NCI-H146 (cell line): ENCODE measurements around the gene ZNF276.
"Not testable (repeated sequence)": the region's sequence is repeated elsewhere in the genome, so short reads cannot be mapped to it uniquely, and the experiment has no call there.

Source experiments
- DNase-seq: peaks from one replicate; lab custom pipeline; 2025; lab: John Stamatoyannopoulos, UW

Gene ZNF276

DNA sequence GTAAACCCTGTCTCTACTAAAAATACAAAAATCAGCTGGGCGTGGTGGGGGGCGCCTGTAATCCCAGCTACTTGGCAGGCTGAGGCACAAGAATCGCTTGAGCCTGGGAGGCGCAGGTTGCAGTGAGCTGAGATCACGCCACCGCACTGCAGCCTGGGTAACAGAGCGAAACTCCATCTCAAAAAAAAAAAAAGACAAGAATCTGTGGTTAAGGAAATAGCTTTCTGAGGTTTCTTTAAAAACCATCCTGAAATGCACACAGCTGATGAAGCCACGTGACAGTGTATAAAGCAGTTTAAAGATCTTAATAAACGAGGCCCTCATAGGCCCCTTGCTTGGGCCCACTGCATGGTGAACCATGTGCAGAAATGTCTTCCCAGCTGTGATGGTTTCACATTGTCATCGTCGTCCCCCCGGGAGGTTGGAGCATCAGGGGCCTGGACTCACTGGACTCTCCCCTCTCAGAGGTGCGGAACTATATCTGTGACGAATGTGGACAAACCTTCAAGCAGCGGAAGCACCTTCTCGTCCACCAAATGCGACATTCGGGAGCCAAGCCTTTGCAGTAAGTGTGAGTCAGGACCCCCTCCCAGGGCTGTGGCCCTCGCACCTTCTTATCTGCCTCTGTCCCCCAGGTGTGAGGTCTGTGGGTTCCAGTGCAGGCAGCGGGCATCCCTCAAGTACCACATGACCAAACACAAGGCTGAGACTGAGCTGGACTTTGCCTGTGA lies 16.2 kb downstream of the ZNF276 start:
- no peak for DNase-seq

DNA sequence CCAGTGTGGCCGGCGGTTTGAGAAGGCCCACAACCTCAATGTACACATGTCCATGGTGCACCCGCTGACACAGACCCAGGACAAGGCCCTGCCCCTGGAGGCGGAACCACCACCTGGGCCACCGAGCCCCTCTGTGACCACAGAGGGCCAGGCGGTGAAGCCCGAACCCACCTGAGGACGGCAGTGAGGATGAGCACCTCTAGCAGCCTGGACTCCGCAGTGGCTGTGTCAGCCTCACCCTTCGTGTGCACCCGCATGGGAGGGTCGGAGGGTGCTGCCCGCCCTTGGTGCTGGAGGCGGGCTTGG lies 16.7 kb downstream of the ZNF276 start:
- DNase-seq, result no peak

DNA sequence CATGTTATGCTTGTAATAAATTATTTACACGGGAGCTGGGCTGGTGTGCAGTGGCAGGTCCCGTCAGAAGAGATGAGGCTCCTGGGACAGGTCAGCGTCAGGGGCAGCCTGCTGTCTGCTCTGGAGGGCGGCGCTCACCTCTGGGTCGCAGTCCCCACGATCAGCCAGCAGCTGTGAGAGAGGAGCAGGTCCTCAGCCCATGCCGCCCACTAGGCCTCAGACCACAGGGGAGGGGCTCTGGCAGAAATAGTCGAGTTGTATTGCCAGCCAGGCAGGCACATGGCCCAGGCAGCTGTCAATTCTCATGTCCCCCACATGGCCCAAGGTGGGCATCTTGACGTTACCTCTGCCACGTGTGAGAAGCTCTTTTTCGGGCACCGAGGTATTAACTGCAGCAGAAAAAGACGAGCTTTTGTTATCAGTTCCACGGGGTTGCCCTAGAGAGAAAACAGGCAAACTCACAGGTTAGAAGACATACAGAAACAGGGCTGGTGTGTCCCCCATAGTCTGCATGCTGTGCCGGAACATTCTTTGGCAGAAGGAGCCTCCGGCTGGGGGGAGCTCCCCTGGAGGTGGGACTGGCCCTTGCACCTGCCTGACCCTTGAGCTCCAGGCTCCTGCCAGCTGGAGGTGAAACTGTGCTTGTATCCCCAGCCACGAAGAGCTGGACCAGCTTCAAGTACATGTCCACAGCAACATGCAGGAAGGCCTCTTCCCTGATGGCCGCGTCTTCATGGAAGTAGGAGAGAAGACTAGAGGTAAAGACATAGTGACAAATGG lies 17.4 kb downstream of the ZNF276 start:
- DNase-seq, result no peak

DNA sequence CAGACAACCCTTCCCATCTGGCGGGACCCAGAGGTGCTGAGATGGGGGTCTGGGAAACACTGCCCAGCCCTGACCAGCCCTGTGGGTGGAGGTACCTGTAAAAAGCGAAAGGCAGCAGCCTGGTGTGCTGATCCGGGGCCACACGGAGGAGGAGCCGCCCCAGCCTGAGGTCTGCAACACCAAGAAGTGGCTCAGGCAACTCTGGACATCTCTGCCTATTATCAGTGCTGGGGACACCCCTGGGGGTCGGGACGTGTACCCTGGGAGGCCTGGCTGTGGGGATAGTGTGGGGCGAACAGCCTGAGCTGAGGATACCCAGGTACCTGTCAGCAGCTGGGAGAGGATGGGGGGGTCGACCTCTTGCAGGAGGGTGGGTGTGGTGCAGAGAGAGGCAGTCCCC lies 18.0 kb downstream of the ZNF276 start:
- no peak for DNase-seq

DNA sequence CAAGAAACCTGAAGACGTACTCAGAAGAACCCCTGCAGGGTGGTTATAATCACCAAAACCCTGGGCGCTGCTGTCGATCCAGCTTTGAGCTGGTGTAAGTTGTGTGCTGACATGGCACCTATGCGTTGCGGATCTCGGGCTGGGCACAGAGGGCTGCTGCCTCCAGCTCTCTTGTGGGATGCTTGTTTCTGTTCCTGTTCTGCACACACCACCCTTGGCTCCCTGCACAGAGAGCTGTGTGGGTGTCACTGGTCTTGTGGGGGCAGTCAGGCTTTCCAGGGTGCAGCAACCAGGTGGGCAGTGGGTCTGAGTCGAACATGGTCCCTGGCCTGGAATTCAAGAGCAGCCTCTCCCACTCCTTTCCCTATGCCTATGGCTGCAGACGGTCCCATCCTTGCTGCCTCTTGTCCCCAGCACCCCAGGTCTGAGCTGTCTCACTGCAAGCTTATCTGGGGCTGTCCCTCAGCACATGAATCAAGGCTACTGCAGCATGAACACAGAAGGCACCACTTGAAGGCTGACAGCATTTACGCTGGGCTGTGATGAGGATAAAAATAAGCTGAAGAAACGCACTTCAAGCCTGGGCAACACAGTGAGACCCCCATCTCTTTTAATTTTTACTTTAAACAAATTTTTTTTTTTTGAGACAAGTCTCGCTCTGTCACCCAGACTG lies 20.1 kb downstream of the ZNF276 start:
- no peak for DNase-seq

DNA sequence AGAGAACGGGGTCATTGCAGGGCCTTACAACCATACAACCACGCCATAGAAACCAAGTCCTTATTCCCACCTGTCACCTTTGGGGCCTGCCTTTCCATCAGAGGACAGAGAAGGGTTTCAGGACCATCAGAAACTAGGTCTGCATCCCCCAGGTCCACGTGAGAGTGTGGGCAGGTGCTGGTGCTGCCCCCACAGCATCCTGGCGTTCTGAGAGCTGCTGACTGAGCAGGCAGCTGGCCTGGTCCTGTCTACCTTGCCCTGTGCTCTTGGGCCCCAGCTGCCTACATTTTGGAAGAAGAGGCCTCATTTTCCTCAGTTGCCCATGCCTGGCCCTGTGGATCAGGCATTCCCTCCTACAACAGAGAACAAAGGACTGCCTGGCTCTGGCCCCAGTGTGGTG lies 21.6 kb downstream of the ZNF276 start:
- DNase-seq, result no peak

DNA sequence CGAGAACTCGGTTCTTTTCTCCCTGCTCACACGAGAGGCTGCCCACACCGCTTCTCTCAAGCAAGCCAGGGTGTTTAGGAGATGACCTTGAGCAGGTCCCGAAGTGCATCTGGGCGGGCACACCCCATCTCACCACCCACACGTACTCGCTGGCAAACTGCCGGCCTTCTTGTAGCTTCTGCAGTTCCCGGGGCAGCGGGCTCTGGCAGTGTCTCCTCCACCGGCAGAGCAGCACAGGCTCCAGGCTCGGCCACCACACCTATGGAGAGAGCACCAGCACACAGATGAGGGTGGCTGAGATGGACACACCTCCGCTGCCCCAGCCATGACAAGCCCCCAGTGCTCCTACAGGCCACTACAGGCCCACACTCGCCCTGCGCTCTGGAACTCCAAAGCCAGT lies 23.5 kb downstream of the ZNF276 start:
- DNase-seq, result no peak

DNA sequence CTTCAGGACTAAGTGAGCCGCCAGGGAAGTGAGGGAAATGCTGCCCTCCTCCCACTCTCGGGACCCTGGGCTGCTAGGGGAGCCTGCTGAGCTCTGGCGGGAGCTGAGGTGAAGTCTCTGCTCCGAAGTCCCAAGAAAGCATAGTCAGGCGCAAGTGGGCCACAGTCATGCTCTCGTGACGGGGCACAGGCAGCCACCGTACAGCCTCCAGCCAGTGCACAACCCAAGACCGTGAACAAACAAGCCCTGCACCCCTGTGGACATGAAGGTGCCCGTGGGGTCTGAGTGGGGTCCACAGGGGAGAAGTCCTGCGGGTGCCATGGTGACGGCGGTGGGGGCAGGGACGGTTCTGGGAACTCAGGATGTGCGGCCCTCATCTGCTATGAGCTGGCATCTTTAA lies 24.7 kb downstream of the ZNF276 start:
- DNase-seq, result no peak

DNA sequence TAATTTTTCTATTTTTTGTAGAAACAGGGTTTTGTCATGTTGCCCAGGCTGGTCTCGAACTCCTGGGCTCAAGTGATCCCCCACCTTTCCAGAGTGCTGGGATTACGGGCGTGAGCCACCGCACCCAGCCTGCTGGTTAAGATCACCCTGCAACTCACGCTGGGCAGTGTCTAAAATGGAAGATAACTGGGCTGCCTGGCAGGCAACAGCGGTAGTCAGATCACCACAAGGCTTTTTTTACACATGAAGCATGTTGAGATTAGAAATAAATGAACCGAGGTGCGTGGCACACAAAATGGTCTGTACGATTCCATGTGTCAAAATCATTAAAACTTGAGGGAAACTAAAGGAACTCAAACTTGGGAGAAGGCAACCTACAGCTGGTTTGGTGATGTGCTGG lies 26.7 kb downstream of the ZNF276 start:
- DNase-seq, result no peak

DNA sequence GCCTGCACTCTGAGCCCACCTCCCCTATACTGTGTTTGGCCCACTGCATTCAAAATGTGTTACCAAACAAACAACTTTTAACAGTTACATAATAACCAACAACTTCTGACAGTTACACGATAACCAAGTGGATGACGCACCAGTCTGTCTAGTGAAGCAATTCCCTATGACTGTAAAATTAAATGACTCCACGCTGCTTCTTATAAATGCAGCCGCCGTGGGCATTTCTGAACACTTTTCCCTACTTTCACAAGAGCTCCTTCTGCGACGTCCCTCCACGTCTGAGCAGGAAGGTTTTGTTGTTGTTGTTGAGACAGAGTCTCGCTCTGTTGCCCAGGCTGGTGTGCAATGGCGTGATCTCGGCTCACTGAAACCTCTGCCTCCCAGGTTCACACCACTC lies 27.6 kb downstream of the ZNF276 start:
- DNase-seq, result no peak

DNA sequence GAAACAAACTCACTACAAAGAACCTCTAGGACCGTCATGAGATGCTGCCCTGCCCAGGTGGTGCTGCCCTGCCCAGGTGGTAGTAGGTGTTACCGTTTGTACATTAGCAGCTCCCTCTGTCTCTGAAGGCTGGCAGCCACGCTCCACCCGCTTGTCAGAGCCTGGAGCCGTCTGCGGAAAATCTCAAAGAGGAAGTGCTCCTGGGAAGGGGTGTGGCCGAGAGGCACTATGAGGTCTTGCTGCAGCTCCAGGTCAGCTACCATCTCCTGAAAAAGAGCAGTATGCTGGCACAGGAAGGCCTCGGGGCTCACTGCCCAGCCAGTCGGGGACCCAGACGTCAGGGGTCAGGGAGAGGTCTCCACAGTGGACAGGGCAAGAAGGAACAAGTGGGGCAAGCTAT lies 28.3 kb downstream of the ZNF276 start:
- DNase-seq, result no peak

DNA sequence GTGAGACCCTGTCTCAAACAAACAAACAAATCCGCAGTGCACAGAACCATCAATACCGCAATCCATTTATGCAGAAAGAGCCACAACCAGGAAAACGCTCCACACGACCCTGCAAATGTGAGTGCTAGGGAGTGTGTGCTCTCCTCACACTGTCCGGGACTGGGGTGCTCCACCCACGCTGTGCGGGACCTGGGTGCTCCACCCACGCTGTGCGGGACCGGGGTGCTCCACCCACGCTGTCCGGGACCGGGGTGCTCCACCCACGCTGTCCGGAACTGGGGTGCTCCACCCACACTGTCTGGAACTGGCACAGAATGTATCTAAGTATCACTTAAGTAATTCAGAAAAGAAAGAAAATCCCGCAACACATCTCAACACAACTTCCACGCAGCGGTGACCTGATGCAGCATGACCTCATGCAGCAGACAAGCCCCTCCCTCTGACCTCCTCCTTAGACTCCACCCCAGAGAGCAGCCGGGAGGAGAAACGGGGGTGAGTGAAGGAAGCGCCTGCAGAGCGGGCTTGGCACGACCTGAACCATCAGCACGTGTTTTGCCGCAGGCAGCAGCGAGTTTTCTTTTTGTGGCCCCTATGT lies 38.5 kb downstream of the ZNF276 start:
- DNase-seq, result no peak

DNA sequence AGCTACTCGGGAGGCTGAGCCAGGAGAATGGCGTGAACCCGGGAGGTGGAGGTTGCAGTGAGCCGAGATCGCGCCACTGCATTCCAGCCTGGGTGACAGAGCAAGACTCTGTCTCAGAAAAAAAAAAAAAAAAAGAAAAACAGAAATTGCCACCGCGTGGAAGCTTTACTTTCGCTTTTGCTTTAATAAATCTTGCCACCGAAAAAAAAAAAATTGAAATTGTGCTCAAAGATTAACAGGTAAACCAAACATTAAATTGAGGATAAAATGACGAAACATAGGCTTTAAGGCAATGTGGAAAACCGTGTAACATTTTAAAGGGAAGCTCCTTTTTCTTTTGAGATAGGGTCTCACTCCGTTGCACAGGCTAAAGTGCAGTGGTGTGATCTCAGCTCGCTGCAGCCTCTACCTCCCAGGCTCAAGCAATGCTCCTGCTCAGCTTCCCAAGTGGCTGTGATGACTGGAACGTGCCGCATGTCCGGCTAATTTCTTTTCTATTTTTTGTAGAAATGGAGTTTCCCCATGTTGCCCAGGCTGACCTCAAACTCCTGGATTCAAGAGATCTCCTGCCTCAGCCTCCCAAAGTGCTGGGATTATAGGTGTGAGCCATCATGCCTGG lies 40.1 kb downstream of the ZNF276 start:
- DNase-seq, result no peak

DNA sequence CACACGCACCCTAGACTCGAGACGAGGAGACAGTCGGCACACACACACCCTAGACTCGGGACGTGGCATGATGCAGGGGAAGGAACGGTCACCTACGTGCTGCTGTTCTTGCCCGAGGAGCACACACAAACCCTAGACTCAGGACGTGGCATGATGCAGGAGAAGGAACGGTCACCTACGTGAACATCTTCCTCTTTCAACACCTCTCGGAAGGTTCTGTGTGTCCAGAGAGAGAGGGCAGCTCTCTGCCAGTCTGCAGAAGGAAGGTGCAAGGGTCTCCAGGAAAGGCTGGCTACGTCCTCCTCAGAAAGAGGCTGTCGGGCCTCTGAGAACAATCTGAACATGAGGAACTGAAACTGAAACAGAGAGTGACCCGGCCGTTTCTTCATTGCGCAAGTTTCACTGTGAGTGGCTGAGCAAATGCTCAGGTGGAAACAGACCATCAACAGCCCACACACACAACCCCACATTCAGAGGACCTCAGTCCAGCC lies 43.4 kb downstream of the ZNF276 start:
- no peak for DNase-seq

DNA sequence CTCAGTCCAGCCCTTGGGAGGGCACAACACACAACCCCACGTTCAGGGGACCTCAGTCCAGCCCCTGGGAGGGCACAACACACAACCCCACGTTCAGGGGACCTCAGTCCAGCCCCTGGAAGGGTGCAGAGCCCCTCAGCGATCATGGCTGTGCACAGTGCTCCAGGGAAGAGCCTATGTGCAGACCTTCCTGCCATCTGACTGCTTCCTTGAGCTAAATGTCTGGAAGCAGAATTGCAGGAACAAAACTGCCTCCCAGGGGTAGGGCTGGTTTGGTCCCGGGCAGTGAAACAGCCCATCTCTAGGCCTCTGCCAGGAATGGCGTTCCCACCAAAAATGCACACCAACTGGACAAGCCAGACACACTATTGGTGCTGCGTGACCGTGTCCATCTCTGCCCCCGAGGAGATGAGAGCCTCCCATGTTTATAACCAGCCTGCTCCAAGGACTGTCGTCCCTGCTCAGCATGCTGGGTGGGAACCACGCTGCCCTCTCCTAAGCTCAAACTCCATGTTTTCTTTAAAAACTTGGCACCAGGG lies 44.0 kb downstream of the ZNF276 start:
- DNase-seq, result no peak

DNA sequence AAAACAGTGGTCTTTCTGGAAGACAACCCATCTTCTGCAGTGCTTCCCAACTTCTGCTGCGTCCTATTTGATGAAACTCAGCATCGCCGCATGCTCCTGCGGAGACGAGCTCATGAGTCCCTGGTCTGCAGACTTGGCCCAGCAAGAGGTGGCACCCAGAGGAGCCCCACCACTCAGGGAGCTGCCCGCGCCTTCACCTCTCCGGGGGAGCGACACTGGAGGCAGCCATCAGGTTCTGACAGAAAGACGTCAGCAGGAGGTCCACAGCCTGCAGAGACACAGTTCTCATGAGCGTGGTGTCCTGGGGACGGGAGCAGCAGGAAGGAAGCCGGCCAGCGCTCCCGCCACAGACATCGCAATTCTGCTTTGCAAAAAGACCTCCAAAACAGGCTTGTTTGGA lies 49.0 kb downstream of the ZNF276 start:
- no peak for DNase-seq

DNA sequence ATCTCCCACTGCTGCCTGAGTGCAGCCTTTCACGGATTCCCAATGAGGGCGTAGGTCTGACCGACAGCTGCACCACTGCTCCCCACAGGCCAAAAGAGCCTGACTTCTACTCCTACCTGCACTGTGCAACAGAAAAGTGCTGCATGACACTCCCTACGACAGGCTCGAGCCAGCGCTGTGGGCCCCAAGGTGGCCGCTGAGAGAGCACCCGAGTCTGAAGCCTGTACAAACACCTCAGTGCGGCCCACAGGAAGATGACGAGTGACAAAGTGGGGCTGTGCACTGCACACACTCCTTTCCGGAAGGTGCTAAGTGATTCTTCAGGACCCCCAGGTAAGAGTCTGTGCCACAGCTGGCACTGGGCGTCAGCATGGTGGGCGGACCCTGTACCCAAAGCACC lies 53.9 kb downstream of the ZNF276 start:
- no peak for DNase-seq

DNA sequence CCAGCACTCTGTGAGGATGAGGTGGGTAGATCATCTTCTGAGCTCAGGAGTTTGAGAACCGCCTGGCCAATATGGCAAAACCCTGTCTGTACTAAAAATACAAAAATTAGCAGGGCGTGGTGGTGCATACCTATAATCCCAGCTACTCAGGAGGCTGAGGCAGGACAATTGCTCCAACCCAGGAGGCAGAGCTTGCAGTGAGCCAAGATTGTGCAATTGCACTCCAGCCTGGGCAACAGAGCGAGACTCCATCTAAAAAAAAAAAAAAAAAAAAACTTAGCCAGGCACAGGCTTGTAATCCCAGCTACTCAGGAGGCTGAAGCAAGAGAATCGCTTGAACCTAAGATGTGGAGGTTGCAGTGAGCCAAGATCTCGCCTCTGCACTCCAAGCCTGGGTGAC lies 56.9 kb downstream of the ZNF276 start:
- not testable (repeated sequence) for DNase-seq

DNA sequence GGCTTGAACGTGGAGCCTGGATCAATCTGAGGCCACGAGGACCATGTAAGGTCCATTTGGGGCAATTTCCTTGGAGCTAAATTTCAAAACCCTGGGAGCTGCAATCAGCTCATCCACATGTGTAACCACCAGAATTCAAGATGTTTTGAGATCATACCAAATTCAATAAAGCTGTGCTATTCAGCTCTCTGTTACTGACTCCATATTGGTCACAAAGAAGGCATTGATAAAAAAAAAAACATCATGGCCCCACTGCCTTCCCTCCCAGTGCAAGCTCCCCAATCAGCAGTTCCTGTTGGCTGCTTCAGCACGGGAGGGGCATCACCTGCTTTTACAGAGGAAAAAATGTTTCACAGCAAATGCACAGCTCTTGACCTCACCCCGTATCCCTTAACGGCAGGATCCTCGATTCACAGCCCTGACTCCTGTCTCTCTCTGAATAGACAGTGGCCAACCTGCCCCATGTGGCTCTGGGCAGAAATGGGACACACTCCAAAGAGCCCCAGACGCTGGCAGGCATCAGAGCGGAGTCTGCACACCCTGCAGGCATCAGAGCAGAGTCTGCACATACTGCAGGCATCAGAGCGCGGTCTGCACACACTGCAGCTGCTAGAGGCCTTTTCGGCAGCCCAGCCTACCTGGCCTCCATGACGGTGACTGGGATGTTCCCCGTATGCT lies 58.0 kb downstream of the ZNF276 start:
- no peak for DNase-seq

DNA sequence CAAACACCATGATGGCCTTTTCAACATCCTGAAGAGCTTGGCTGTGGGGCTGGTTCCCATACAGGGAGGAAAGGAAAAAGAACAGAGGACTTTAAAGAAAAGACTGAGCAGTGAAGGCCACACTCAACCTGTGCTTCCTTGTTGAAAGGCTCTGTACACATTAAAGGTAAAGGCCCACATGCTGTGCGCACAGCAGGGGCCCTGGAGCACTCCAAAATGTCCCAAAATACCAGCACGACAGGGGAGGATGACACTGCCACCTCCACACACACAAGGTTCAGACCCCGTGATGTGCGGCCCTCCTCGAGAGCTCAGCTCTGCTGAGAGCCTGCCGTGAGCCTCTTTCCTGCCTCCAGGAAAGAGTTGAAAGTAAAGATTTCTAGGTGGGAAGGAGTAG lies 58.6 kb downstream of the ZNF276 start:
- DNase-seq, result peak; percentile 11

DNA sequence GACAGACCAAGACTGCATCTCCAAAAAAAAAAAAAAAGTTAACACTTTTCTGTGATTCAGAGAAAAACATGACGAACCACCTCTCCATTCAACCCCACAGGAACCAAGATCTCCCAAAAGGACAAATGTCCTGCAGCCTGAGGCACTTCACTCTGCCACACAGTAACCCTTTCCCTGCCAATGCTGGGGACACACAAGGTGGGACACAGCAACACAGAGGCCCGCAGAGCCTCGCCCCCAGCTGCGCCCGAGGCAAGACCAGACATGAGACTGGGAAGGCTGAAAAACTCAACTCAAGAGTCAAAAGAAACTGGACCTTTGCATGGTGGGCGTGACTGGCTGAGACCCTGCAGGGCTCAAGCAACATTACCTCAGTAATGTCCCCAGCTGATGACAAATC lies 61.2 kb downstream of the ZNF276 start:
- DNase-seq, result no peak

DNA sequence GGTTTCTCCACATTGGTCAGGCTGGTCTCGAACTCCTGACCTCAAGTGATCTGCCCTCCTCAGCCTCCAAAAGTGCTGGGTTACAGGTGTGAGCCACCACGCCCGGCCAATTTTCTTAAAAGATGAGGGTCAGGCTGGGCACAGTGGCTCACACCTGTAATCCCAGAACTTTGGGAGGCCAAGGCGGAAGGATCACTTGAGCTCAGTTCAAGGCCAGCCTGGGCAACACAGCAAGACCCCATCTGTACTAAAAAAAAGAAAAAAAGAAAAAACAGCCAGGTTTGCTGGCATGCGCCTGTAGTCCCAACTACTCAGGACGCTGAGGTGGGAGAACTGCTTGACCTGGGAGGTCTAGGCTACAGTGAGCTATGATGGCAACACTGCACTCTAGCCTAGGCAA lies 62.6 kb downstream of the ZNF276 start:
- DNase-seq, result not testable (repeated sequence)
